ENCODE data around the gene GOLGA3. TPM values are rescaled to one million over a fixed set of nuclear protein-coding genes. Genes with fewer than 3 reads are reported as not detected.
"Not testable (repeated sequence)": the region's sequence is repeated elsewhere in the genome, so short reads cannot be mapped to it uniquely, and the experiment has no call there.

The GOLGA3 gene
- total RNA-seq, 1 experiment from 2014 or later = 62.2 TPM

- H3K9me3 Mint-ChIP-seq (ENCODE audit: unreplicated experiment) = no peaks in the 10 kb centered on the region
These were observed 29.8 kb downstream of the GOLGA3 start for GRCh38 chr12:132798836-132799235.

GRCh38 chr12:132797820-132798570 lies 30.7 kb downstream of the GOLGA3 start:
- BruUV-seq (replicated peaks) = no TSS peak
- no peak for TF ChIP-seq CTCF (IDR thresholded peaks at IDR 0.05; ENCODE audit: insufficient read depth in 1 of 2, low read depth in 1 of 2, low read length in 1 of 2, severe bottlenecking in 1 of 2, unreplicated experiment in 1 of 2)
- no peak for DNase-seq
- no peaks in the 10 kb centered on the region for H3K4me1 ChIP-seq
- H3K36me3 ChIP-seq (ENCODE audit: control insufficient read depth, insufficient read depth, low read length) = no peaks in the 10 kb centered on the region; the same call in none of the 2 replicates
- H3K27me3 ChIP-seq (replicated peaks; ENCODE audit: control insufficient read depth, insufficient read depth, low read length) = no peaks in the 10 kb centered on the region
- no peak overlapping the region for H3K27ac Mint-ChIP-seq (ENCODE audit: unreplicated experiment)
- ChIA-PET CTCF (no interaction called here), POLR2A (no interaction called here)
- intact Hi-C loops (cut with micrococcal nuclease; ENCODE audit: unreplicated experiment) = no loop called here
- H3K4me1 Mint-ChIP-seq (ENCODE audit: low read depth, unreplicated experiment) = no peaks in the 10 kb centered on the region
- H3K4me3 ChIP-seq (ENCODE audit: low read depth, low read length) = no peak overlapping the region
- no peak overlapping the region for H3K4me3 Mint-ChIP-seq (ENCODE audit: unreplicated experiment)
- peaks cover 82% of the 10 kb centered on the region for H3K36me3 Mint-ChIP-seq (ENCODE audit: insufficient read depth, unreplicated experiment)
- no peaks in the 10 kb centered on the region for H3K27me3 Mint-ChIP-seq (ENCODE audit: insufficient read depth, unreplicated experiment)
- H3K9me3 Mint-ChIP-seq (ENCODE audit: unreplicated experiment) = no peaks in the 10 kb centered on the region
- H3K9me3 ChIP-seq = no peaks in the 10 kb centered on the region

More at GRCh38 chr12:132798836-132799235, 29.8 kb downstream of the GOLGA3 start:
- intact Hi-C loops (cut with micrococcal nuclease; ENCODE audit: unreplicated experiment) = no loop called here
- H3K36me3 Mint-ChIP-seq (ENCODE audit: insufficient read depth, unreplicated experiment) = peaks cover 87% of the 10 kb centered on the region
- POLR2A ChIA-PET = no interaction called here
- no peak overlapping the region for H3K4me3 ChIP-seq (ENCODE audit: low read depth, low read length)
- no peaks in the 10 kb centered on the region for H3K27me3 Mint-ChIP-seq (ENCODE audit: insufficient read depth, unreplicated experiment)
- DNase-seq = no peak
- no TSS peak for BruUV-seq (replicated peaks)
- H3K4me1 Mint-ChIP-seq (ENCODE audit: low read depth, unreplicated experiment) = no peaks in the 10 kb centered on the region
- TF ChIP-seq CTCF (IDR thresholded peaks at IDR 0.05; ENCODE audit: insufficient read depth in 1 of 2, low read depth in 1 of 2, low read length in 1 of 2, severe bottlenecking in 1 of 2, unreplicated experiment in 1 of 2) = no peak
- H3K27me3 ChIP-seq (replicated peaks; ENCODE audit: control insufficient read depth, insufficient read depth, low read length) = no peaks in the 10 kb centered on the region
- H3K4me3 Mint-ChIP-seq (ENCODE audit: unreplicated experiment) = no peak overlapping the region
- no peaks in the 10 kb centered on the region; the same call in none of the 2 replicates for H3K36me3 ChIP-seq (ENCODE audit: control insufficient read depth, insufficient read depth, low read length)
- H3K4me1 ChIP-seq = no peaks in the 10 kb centered on the region
- H3K27ac Mint-ChIP-seq (ENCODE audit: unreplicated experiment) = no peak overlapping the region
- CTCF ChIA-PET = no interaction called here
- H3K9me3 ChIP-seq = no peaks in the 10 kb centered on the region

- no peak overlapping the region for H3K27ac Mint-ChIP-seq (ENCODE audit: unreplicated experiment)
- H3K4me1 Mint-ChIP-seq (ENCODE audit: low read depth, unreplicated experiment) = no peaks in the 10 kb centered on the region
- no peaks in the 10 kb centered on the region for H3K27me3 ChIP-seq (replicated peaks; ENCODE audit: control insufficient read depth, insufficient read depth, low read length)
- peaks cover 75% of the 10 kb centered on the region for H3K36me3 Mint-ChIP-seq (ENCODE audit: insufficient read depth, unreplicated experiment)
- no peak overlapping the region for H3K4me3 ChIP-seq (ENCODE audit: low read depth, low read length)
- H3K9me3 ChIP-seq = no peaks in the 10 kb centered on the region
- POLR2A ChIA-PET = no interaction called here
- no peak for DNase-seq
- BruUV-seq (replicated peaks) = TSS peak; percentile 32
- CTCF ChIA-PET = no interaction called here
- H3K36me3 ChIP-seq (ENCODE audit: control insufficient read depth, insufficient read depth, low read length) = no peaks in the 10 kb centered on the region; the same call in none of the 2 replicates
- intact Hi-C loops (cut with micrococcal nuclease; ENCODE audit: unreplicated experiment) = no loop called here
- no peak for TF ChIP-seq CTCF (IDR thresholded peaks at IDR 0.05; ENCODE audit: insufficient read depth in 1 of 2, low read depth in 1 of 2, low read length in 1 of 2, severe bottlenecking in 1 of 2, unreplicated experiment in 1 of 2)
- no peaks in the 10 kb centered on the region for H3K4me1 ChIP-seq
- no peak overlapping the region for H3K4me3 Mint-ChIP-seq (ENCODE audit: unreplicated experiment)
- no peaks in the 10 kb centered on the region for H3K9me3 Mint-ChIP-seq (ENCODE audit: unreplicated experiment)
- H3K27me3 Mint-ChIP-seq (ENCODE audit: insufficient read depth, unreplicated experiment) = no peaks in the 10 kb centered on the region
These were observed 32.8 kb downstream of the GOLGA3 start for GRCh38 chr12:132795847-132796246.

- POLR2A ChIA-PET; H3K4me1 ChIP-seq; H3K36me3 ChIP-seq (ENCODE audit: control insufficient read depth, insufficient read depth, low read length); H3K27ac Mint-ChIP-seq (ENCODE audit: unreplicated experiment); H3K27me3 ChIP-seq (replicated peaks; ENCODE audit: control insufficient read depth, insufficient read depth, low read length); H3K4me1 Mint-ChIP-seq (ENCODE audit: low read depth, unreplicated experiment); DNase-seq; intact Hi-C loops (cut with micrococcal nuclease; ENCODE audit: unreplicated experiment); H3K9me3 Mint-ChIP-seq (ENCODE audit: unreplicated experiment); H3K9me3 ChIP-seq; CTCF ChIA-PET; H3K4me3 ChIP-seq (ENCODE audit: low read depth, low read length); H3K27me3 Mint-ChIP-seq (ENCODE audit: insufficient read depth, unreplicated experiment); BruUV-seq (replicated peaks); H3K4me3 Mint-ChIP-seq (ENCODE audit: unreplicated experiment): not testable (repeated sequence)
- H3K36me3 Mint-ChIP-seq (ENCODE audit: insufficient read depth, unreplicated experiment) = peaks cover 76% of the 10 kb centered on the region
These were observed 36.7 kb downstream of the GOLGA3 start for GRCh38 chr12:132791940-132792339.
